Activated naive CD8-positive, alpha-beta T cell treated with anti-CD3 and anti-CD28 coated beads, Interleukin-2, amount 10 ng/mL, durations not matched to agents 7 days and 5 days (primary cell): ENCODE measurements around the gene ZNHIT6. TPM values are rescaled to one million over a fixed set of nuclear protein-coding genes. Genes with fewer than 3 reads are reported as not detected.
"Not testable (repeated sequence)": the region's sequence is repeated elsewhere in the genome, so short reads cannot be mapped to it uniquely, and the experiment has no call there.

Source experiments
- ATAC-seq: fragments of 150-1000 bp; cut with Tn5 transposase; one replicate; pipeline ENCODE4 v1.10.0; 2021; ENCODE audit warnings: low read depth, moderate library complexity
- POLR2A ChIA-PET: fragments of 350-600 bp; sonication (Branson Sonifier 250); formaldehyde crosslinking; loops from one replicate; lab custom pipeline; 2021; ENCODE audit warnings: antibody characterized with exemption; lab: Charles Lee
- DNase-seq: peaks from one replicate; pipeline ENCODE4 v3.0.0; 2021
- H3K27ac Mint-ChIP-seq: one replicate; pipeline ENCODE4 v1.8.0; 2022; ENCODE audit warnings: mild to moderate bottlenecking, mixed read lengths
- H3K27me3 Mint-ChIP-seq: one replicate; pipeline ENCODE4 v1.8.0; 2022; ENCODE audit warnings: mild to moderate bottlenecking, moderate library complexity, mixed read lengths
- H3K36me3 Mint-ChIP-seq: one replicate; pipeline ENCODE4 v1.8.0; 2021; ENCODE audit warnings: mild to moderate bottlenecking, mixed read lengths
- H3K4me1 Mint-ChIP-seq: one replicate; pipeline ENCODE4 v1.8.0; 2021; ENCODE audit warnings: mixed read lengths
- H3K4me3 Mint-ChIP-seq: one replicate; pipeline ENCODE4 v1.8.0; 2022; ENCODE audit warnings: mild to moderate bottlenecking, moderate library complexity, mixed read lengths
- H3K9me3 Mint-ChIP-seq: one replicate; pipeline ENCODE4 v1.8.0; 2021; ENCODE audit warnings: mixed read lengths
- total RNA-seq, 2 experiments: library from RNA; stranded (reverse); gene quantifications; one replicate each; pipeline ENCODE4 v1.2.3, GENCODE V29; 2021

The ZNHIT6 gene, protein sequence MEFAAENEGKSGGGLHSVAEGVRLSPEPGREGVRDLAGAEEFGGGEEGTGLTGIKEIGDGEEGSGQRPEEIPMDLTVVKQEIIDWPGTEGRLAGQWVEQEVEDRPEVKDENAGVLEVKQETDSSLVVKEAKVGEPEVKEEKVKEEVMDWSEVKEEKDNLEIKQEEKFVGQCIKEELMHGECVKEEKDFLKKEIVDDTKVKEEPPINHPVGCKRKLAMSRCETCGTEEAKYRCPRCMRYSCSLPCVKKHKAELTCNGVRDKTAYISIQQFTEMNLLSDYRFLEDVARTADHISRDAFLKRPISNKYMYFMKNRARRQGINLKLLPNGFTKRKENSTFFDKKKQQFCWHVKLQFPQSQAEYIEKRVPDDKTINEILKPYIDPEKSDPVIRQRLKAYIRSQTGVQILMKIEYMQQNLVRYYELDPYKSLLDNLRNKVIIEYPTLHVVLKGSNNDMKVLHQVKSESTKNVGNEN
- 10 to 100 TPM; 16.9 to 18.4 TPM for total RNA-seq

GRCh38 chr1:85707990-85708828, at the start of gene ZNHIT6:
TSS of gene ZNHIT6 (minus strand) at chr1:85708433. CDS start at chr1:85708284, 149 bp downstream.
- no peak within 1 kb of the TSS for H3K27ac Mint-ChIP-seq
- H3K9me3 Mint-ChIP-seq: no peaks in the 10 kb centered on the region
- H3K36me3 Mint-ChIP-seq: peaks cover 19% of the 10 kb centered on the region
- DNase-seq: peak; percentile 80
- ATAC-seq: peak; percentile 90
- H3K27me3 Mint-ChIP-seq: peaks cover 3% of the 10 kb centered on the region
- peaks cover 13% of the 10 kb centered on the region for H3K4me1 Mint-ChIP-seq
- POLR2A ChIA-PET: interaction anchor here (1.0 to 1.6 kb wide), 3 partner anchors 11 to 432 kb away, joined by 3 to 8 read pairs (median 5); partner anchors contain the start of gene BCL10
- H3K4me3 Mint-ChIP-seq: no peak within 1 kb of the TSS

GRCh38 chr1:85756864-85757263, 48.6 kb upstream of the ZNHIT6 start:
- DNase-seq: no peak
- Mint-ChIP-seq H3K27me3 (peaks cover 2% of the 10 kb centered on the region), H3K36me3 (no peaks in the 10 kb centered on the region), H3K4me1 (no peaks in the 10 kb centered on the region), H3K9me3 (peaks cover 3% of the 10 kb centered on the region), H3K27ac (no peak overlapping the region), H3K4me3 (no peak overlapping the region)
- ATAC-seq: no peak
- POLR2A ChIA-PET: no interaction called here

DNA sequence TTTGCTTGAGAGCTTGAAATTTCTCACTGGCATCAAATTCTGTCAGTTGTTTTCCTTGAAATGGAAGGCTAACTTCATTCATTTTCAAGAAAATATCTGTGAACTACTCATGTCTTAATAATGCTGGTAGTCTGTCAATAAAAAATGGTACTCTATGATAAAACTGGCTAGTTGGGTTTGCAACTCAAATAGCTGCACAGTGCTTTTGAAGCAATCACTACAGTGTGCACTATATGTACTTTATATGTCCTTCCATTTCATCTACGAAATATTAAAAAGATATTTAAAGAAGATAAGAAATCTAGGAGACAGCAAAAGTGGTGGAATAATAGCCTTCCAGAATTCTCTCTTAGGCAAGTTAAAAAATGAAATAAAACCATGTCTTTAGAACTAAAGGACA, 39.9 kb upstream of the ZNHIT6 start:
- no peaks in the 10 kb centered on the region for H3K36me3 Mint-ChIP-seq
- ATAC-seq (no peak), DNase-seq (no peak)
- H3K4me1 Mint-ChIP-seq: no peaks in the 10 kb centered on the region
- H3K9me3 Mint-ChIP-seq: no peaks in the 10 kb centered on the region
- no peak overlapping the region for H3K4me3 Mint-ChIP-seq
- no peak overlapping the region for H3K27ac Mint-ChIP-seq
- POLR2A ChIA-PET: no interaction called here
- no peaks in the 10 kb centered on the region for H3K27me3 Mint-ChIP-seq

DNA sequence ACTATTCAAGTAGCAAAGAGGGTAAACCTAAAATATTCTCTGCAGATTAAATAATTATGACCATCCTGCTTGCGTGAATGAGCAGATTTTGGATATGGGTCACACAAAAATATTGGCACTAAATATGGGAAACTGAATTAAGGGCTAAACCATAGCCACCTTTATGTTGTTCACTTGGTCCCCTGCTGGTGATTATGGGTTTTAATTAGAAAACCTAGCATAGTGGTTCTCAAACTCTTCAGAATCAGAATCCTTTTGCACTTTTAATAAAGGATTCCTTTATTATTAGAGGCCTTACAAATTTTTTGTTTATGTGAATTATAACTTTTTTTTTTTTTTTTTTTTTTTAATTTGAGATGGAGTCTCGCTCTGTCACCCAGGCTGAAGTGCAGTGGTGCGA, 38.5 kb upstream of the ZNHIT6 start:
- no peak overlapping the region for H3K27ac Mint-ChIP-seq
- no peaks in the 10 kb centered on the region for H3K4me1 Mint-ChIP-seq
- no peak for ATAC-seq
- no peak overlapping the region for H3K4me3 Mint-ChIP-seq
- H3K36me3 Mint-ChIP-seq: no peaks in the 10 kb centered on the region
- no peaks in the 10 kb centered on the region for H3K9me3 Mint-ChIP-seq
- DNase-seq: no peak
- H3K27me3 Mint-ChIP-seq: no peaks in the 10 kb centered on the region
- POLR2A ChIA-PET: no interaction called here

- no peak overlapping the region for H3K27ac Mint-ChIP-seq
- ATAC-seq (no peak), DNase-seq (no peak)
- no peaks in the 10 kb centered on the region for H3K4me1 Mint-ChIP-seq
- no peak overlapping the region for H3K4me3 Mint-ChIP-seq
- H3K27me3 Mint-ChIP-seq: peaks cover under 1% of the 10 kb centered on the region
- H3K9me3 Mint-ChIP-seq: no peaks in the 10 kb centered on the region
- no peaks in the 10 kb centered on the region for H3K36me3 Mint-ChIP-seq
- POLR2A ChIA-PET: no interaction called here
Measured at GRCh38 chr1:85743814-85744213, 35.6 kb upstream of the ZNHIT6 start.

DNA sequence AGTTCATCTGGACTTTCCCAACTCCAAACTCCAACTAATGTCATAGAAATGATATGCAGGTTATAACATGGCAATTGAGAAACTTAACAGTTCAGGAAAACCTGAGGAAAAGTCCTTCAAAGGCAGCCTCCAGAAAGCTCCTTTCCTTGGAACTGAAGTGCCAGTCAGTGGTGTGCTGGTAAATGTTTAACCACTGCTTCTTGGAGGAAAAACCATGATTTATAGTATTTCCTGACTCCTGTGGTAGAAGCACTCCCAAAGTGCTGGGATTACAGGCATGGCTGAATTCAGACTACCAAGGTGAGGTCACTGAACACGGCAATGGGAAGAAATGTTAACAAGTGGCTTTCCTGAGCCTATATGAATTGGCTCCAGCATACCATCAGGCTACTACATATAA, 26.7 kb upstream of the ZNHIT6 start:
- Mint-ChIP-seq H3K27me3 (peaks cover 6% of the 10 kb centered on the region), H3K4me3 (no peak overlapping the region), H3K4me1 (no peaks in the 10 kb centered on the region), H3K36me3 (no peaks in the 10 kb centered on the region), H3K9me3 (no peaks in the 10 kb centered on the region), H3K27ac (no peak overlapping the region)
- DNase-seq (no peak), ATAC-seq (no peak)
- POLR2A ChIA-PET: no interaction called here

GRCh38 chr1:85718678-85719340, 10.6 kb upstream of the ZNHIT6 start:
- Mint-ChIP-seq H3K4me1 (peaks cover 3% of the 10 kb centered on the region), H3K4me3 (no peak overlapping the region), H3K9me3 (peaks cover 8% of the 10 kb centered on the region), H3K27ac (no peak overlapping the region), H3K36me3 (no peaks in the 10 kb centered on the region), H3K27me3 (peaks cover 6% of the 10 kb centered on the region)
- POLR2A ChIA-PET: no interaction called here
- no peak for DNase-seq
- no peak for ATAC-seq

DNA sequence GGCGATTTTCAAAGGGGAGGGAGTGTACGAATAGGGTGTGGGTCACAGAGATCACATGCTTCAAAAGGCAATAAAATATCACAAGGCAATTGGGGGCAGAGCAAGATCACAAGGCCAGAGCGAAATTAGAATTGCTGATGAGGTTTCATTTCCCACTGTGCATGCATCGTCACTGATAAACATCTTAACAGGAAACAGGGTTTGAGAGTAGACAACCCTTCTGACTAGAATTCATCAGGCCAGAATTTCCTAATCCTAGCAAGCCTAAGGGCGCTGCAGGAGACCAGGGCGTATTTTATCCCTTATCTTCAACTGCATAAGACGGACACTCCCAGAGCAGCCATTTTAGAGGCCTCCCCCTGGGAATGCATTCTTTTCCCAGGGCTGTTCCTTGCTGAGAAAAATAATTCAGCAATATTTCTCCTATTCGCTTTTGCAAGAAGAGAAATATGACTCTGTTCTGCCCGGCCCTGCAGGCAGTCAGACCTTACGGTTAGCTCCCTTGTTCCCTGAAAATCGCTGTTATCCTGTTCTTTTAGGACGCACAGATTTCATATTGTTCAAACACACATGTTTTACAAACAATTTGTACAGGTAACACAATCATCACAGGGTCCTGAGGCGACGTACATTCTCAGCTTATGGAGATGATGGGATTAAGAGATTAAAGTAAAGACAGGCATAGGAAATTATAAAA, 6.3 kb upstream of the ZNHIT6 start:
- H3K4me1 Mint-ChIP-seq, H3K27me3 Mint-ChIP-seq, H3K36me3 Mint-ChIP-seq, H3K9me3 Mint-ChIP-seq, POLR2A ChIA-PET, H3K4me3 Mint-ChIP-seq, DNase-seq, H3K27ac Mint-ChIP-seq, ATAC-seq: not testable (repeated sequence)

DNA sequence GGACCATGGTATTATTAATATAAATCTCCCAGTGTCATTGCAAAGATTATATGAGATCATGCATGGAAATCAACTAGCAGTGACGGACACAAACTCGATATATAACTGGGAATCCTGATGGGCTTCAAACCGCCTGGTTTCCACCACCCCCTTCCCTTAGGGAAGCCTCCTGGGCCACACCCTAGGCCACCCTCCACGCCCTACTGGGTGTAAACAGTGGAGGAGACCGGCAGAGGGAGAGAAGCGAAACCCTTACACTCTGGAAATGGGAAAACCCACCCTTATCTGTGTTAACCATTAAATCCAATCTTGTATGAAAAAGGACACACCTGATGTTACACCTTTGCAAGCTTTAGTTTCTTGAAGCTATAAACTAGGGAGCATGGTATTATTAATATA, 595 bp upstream of the ZNHIT6 start:
- Mint-ChIP-seq H3K27ac (no peak overlapping the region), H3K4me1 (peaks cover 8% of the 10 kb centered on the region), H3K36me3 (peaks cover 14% of the 10 kb centered on the region), H3K27me3 (peaks cover 3% of the 10 kb centered on the region), H3K4me3 (no peak overlapping the region), H3K9me3 (no peaks in the 10 kb centered on the region)
- POLR2A ChIA-PET: interaction anchor here (1.0 to 1.6 kb wide), 3 partner anchors 11 to 432 kb away, joined by 3 to 8 read pairs (median 5); partner anchors contain the start of gene BCL10
- DNase-seq: no peak
- ATAC-seq: no peak

DNA sequence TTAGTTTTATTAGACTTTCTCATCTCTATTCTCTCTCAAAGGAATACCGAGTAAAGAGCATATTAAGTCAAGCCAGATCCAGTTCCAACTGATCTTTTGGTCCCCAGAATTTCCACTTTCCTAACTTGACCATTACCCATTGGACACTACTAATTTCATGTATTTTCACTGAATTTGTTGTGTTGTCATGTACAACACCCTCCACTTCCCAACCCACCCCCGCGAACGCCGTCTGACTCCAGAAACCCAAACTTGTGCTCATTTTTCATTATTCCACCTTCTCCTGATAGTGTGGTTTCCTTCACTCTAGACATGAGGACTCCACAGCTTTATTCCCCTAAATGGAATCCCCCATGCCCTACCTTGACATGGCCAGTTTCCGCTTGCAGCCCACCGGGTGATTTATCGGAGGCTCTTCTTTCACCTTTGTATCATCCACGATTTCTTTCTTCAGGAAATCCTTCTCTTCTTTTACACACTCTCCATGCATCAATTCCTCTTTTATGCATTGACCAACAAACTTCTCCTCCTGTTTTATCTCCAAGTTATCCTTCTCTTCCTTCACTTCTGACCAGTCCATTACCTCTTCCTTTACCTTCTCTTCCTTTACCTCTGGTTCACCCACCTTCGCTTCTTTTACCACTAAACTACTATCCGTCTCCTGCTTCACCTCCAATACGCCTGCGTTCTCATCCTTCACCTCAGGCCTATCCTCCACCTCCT, 805 bp downstream of the ZNHIT6 start:
- Mint-ChIP-seq H3K27me3 (no peaks in the 10 kb centered on the region), H3K4me1 (peaks cover 15% of the 10 kb centered on the region), H3K27ac (no peak overlapping the region), H3K36me3 (peaks cover 21% of the 10 kb centered on the region), H3K9me3 (no peaks in the 10 kb centered on the region), H3K4me3 (no peak overlapping the region)
- POLR2A ChIA-PET: interaction anchor here (1.0 kb wide), 1 partner anchor 12 kb away, joined by 5 read pairs; no protein-coding TSS in a partner anchor
- DNase-seq: no peak
- peak; percentile 22 for ATAC-seq

GRCh38 chr1:85705940-85706339, 2.3 kb downstream of the ZNHIT6 start:
- Mint-ChIP-seq H3K36me3 (peaks cover 23% of the 10 kb centered on the region), H3K27ac (no peak overlapping the region), H3K4me1 (peaks cover 15% of the 10 kb centered on the region), H3K4me3 (peak overlapping the region; percentile 43), H3K27me3 (no peaks in the 10 kb centered on the region), H3K9me3 (no peaks in the 10 kb centered on the region)
- DNase-seq (no peak), ATAC-seq (no peak)
- POLR2A ChIA-PET: no interaction called here

DNA sequence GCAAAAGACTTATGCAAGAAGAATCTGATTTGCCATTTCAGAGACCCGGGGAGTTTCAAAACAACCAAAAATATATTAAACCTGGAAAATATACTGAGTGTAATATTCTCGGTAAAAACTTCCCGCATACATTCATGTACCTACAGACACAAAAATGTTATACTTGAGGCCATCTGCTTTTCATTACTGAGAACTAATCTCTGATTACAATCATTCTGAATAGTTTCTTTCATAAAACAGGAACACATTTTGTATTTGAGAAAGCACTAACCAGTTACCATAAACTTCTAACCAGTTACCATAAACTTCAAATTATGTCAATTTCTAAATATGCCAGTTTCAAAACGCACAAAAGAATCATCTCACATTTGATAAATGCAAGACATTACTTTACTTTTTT, 7.8 kb downstream of the ZNHIT6 start:
- DNase-seq (no peak), ATAC-seq (no peak)
- H3K36me3 Mint-ChIP-seq: peaks cover 23% of the 10 kb centered on the region
- no peaks in the 10 kb centered on the region for H3K9me3 Mint-ChIP-seq
- POLR2A ChIA-PET: no interaction called here
- no peaks in the 10 kb centered on the region for H3K27me3 Mint-ChIP-seq
- peaks cover 11% of the 10 kb centered on the region for H3K4me1 Mint-ChIP-seq
- H3K4me3 Mint-ChIP-seq: no peak overlapping the region
- H3K27ac Mint-ChIP-seq: no peak overlapping the region
